ENCODE results near the gene RAD23B.
"Not testable (repeated sequence)": the region's sequence is repeated elsewhere in the genome, so short reads cannot be mapped to it uniquely, and the experiment has no call there.

Gene RAD23B

DNA sequence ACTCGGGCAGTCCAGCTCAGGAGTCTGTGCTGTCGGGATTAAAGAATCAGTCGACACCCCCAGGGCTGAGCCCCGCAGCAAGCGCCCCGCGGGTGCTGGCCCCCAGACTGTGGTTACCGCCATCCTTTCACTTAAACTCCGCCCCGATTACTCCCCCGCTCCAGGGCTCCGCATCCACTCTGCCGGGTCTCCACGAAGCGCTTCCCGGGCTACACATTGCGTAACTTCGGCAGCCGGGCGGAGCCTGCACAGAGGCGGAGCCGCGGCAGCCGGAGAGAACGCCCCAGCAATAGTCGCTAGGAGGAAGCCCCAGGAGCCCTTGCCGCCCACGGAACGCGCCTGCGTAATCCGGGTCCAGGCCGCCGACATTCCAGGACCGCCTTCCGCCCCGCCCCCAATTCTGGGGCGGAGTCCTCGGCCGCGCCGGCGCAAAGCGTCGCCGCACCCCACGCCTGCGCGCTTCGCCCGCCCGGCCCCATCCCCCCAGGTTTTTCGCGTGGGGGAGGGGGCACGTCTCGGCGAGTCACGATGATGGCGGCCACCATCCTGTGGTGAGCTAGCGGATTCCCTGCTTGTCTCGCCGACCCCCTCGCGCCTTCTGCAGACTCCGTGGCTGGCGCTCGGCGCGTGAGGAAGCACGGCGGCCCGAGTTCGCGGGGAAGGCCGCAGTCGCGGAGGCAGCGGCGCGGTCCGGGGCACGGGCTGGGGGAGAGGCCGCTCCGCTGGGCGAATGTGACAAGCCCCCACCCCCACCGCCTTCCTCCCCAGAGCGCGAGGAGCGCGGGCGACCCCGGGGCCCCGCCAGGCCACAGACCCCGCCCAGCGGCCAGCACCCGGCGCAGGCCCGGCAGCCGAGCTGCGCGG is at the start of gene RAD23B:
Gene RAD23B, plus strand, starts transcription at position 521 of the 864 bp plus-strand sequence. CDS start 351 bp downstream, outside the sequence.
- peak; percentile 98 for DNase-seq (ENCODE audit: low read depth)

DNA sequence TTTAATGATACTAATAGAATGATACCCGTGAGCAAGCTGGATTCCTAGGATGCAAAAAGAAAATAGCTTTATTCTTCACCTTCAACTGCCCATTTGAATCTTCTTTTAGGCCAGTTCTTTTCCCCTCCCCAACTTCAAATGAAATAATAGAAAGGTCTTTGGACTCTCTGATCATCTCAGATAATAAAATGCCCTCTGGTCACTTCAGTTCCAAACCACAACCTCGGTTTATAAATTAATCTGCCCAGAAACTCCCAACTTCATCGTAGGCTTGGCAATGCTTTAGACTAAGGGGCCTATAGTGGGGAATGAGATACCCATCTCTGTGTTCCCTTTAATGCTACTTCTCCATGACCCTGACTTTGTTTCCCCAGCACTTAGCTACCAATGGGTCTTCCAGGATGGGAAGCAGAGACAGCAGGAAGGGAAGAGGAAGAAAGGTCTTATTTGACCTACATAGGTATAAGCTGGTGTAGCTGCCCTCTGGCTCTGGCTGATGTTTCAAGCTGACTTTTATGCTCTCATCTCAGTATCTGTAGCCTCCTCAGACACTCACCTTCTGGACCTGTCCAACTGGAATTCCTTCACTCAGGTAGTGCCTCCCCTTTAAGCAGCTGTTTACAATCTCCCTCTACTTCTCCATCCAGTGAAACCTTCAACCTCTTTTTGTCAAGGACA is 47.2 kb upstream of the RAD23B start:
- DNase-seq (ENCODE audit: low read depth) = no peak

DNA sequence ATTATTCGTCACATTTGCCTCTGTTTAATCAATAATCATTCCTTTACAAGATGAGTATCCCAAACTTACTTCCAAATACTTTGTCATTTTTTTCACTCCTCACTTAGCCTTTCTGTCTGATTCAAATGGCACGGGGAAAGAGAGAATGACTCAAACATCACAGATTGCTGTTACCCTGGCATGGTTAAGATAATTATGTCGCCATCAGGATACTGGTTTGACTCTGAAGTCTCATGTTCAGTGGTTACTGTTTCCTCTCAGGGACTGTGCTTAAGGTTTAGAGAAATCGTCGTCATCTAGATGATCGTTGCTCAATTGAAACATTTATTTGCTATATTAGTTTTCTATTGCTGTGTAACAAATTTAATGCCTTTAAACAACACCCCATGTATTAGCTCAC is 45.2 kb upstream of the RAD23B start:
- DNase-seq (ENCODE audit: low read depth) = no peak

DNA sequence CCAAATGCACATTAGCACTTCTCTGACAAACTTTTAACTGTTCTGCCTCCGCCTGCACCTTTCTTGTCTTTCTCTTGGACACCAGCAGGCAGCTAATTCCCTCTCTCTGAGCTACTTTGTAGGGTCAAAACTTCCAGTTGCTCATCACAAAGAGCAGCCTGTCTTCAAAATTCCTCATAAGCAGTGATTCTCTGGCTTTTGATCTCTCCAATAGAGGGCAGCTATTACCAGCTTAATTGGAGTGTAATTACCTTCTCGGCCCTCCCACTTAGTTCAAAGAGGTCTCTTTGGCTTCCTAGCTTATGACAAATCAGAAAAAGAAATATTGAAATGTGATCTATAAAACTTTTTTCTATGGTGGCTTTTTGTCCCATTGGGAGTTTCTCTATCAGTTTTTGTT is 43.6 kb upstream of the RAD23B start:
- no peak for DNase-seq (ENCODE audit: low read depth)

DNA sequence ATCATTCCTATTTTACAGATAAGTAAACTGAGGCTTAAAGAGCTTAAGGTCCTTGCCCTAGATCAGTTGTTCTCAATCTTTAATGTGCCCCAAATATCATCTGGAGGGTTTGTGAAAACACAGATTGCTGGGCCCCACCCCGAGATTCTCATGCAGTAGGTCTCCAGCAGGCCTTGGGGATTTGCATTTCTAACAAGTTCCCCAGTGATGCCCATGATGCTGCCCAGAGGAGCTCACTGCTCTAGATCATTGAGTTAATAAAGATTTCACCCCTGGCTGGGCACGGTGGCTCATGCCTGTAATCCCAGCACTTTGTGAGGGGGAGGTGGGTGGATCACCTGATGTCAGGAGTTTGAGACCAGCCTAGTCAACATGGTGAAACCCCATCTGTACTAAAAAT is 42.8 kb upstream of the RAD23B start:
- DNase-seq (ENCODE audit: low read depth) = no peak

DNA sequence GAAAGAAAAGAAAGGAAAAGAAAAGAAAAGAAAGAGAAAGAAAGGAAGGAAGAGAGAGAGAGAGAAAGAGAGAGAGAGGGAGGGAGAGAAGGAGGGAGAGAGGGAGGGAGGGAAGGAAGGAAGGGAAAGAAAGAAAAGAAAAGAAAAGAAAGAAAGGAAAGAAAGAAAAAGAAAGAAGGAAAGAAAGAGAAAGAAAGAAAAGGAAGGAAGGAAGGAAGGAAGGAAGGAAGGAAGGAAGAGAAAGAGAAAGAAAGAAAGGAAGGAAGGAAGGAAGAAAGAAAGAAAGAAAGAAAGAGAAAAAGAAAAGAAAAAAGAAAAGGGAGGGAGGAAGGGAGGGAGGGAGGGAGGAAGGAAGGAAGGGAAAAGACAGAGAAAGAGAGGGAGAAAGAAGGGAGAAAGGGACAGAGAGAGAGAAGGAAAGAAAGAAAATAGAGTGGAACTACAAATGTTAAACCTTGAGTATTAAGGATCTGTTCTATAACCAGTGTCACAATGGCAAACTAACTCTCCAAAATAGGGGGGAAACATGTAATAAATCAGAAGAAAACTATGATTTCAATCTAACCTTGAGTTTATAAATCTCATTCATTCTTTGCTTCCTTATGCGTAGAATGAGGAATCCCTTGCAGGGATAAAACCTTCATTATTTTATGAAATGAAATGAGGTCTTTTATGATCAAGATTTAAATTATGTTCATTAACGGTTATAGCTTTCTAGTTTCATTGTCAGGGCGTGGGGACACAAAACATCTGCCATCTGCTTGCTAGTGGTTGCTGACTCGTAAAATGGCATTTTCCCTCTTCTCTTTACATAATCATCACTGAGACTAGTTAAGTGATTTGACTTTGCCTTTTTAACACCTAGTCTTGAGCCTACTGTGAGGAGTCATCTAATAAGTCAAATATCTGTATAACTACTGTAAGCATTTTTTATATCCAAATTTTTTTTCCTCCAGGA is 40.7 kb upstream of the RAD23B start:
- DNase-seq (ENCODE audit: low read depth) = no peak

DNA sequence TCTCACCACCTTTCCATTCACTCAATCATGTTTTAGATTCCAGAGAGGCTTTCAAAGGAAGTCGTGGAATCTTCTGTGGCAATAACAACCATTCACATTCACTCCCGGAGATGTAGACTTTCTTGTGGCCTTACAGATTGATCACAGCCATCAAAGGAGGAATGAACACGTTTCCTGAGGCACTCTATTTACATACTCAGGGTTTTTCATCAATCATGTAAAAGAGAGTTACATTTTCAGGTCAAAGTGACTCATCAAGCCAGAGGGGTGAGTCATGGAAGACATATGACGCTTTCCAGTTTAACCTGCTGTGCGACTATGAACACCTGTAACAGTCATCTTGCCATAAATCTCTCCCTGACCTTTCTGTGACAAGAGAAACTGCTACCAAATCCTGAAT is 39.3 kb upstream of the RAD23B start:
- DNase-seq (ENCODE audit: low read depth) = no peak

DNA sequence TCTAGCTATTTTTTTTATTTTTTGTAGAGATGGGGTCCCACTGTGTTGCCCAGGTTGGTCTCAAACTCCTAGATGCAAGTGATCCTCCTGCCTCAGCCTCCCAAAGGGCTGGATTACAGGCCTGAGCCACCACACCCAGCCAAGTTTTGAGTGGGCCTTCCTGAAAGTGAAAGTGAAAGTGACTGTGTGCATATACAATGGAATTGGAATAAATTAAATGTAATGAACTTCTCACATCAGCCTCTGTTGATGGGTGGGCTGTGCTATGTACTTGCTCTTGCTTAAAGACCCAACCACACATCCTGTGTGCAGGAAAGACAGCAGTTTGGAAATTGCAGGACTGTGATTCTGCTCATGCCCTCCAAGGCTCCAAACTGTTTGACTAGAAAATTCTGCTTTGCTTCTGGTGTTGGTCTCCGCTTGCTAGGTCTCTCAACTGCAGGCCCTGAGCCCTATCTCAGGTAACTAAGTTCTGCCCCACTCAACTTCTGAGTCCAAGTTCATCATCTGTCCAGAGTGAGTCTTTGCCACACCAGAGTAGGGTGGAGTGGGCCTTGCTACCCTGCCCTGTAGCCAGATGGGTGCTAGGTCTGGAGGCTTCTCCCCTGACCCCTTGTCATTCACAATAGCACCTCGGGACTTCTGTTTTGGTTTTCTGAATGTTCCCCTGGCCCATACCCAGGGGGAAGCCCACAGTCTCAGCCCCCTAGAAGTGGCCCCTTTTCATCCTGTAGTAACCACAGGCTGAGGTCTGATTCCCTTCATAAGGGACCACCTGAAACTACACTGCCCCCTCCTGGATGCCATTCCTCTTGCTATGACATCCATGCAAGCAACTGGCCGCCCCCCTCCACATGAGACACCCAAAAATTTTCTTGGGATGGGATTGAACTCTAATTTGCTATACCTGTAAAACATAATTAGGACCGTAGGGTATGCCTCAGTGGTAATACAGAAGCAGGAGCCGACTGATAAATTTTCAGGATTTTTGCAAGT is 36.5 kb upstream of the RAD23B start:
- no peak for DNase-seq (ENCODE audit: low read depth)

DNA sequence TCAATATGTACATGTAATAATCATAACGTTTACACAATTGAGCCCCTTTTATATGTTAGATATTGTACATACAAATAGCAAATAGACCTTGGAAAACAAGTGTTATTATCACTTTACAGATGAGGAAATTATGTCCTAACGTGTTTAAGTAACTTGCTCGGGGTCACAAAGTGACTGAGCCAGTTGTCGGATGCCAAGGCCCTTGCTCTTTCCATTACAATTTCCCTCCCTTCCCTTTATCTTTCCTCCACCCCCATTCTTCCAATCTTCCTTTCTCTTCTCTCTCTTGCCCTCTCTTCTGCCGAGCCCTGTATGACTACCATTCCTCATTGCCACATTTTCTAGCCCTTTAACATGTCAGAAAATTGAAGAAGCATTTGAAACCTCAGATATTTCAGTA is 34.4 kb upstream of the RAD23B start:
- no peak for DNase-seq (ENCODE audit: low read depth)

DNA sequence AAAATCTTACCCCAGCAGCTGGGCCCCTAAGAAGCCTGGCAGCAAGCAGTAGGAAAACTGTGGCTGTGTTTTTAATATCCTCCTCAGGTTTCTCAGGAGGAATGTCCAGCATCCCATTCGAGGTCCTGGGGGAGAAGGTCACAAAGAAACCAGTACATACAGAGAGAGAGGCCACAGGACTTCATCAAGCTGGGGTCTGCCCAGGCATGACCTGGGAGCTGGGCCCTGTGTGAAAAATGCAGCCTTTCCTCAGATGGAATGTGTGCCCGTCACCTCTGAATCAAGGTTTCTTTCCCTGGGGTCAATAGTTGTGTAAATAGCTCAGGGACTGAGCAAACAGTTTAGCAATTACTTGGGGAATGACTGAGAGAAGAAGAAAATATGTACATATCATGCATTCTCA is 33.9 kb upstream of the RAD23B start:
- DNase-seq (ENCODE audit: low read depth) = no peak

DNA sequence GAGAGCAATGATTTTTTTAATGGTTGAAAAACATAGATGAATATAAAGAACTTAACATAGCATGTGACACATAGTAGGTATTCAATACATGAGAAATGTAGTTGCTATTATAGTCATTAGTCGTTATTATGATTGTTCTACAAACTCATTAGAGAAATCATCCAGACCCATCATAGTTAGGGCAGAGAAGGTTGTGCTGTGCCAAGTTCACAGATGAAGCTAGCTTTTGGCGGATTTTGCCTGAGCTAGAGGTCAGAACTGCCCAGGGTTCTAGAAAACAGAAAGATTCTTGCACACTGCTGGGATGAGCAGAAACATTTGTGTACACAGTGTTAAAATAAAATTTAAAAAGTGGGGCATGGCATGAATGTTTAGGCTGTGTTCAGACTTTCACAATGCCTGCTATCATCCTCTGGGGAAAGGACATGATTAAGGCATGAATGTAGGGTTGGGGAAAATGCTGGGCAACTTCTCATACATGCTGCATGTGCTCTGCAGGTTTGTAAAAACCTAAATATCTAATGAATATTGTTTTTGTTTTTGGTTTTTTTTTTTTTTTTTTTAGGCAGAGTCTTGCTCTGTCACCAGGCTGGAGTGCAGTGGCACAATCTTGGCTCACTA is 33.3 kb upstream of the RAD23B start:
- no peak for DNase-seq (ENCODE audit: low read depth)

DNA sequence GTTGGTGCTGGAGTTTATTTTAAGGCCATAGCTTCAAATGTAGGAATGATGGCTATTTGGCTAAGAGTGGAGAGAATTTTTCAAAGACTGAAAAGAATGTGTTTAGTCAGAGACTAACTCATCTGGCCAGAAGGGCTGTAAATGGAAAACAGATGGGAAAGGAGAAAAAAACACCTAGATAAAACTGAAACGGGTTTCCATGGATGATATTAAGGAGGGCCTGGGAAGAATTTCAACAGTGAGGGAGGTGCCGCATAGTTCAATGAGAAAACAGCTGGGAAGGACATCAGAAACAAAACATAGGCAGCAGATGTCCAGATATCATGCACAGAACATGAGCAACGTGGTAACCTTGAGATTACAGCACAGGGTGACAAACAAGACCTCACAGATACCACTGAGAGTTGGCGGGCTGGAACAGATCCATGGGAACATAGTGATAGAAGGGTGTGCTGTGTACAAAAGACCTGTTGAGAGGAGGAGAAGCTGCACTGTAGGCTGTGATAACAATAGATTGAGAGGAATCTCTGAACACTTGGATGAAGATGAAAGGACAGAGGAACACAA is 31.2 kb upstream of the RAD23B start:
- peak; percentile 94 for DNase-seq (ENCODE audit: low read depth)

DNA sequence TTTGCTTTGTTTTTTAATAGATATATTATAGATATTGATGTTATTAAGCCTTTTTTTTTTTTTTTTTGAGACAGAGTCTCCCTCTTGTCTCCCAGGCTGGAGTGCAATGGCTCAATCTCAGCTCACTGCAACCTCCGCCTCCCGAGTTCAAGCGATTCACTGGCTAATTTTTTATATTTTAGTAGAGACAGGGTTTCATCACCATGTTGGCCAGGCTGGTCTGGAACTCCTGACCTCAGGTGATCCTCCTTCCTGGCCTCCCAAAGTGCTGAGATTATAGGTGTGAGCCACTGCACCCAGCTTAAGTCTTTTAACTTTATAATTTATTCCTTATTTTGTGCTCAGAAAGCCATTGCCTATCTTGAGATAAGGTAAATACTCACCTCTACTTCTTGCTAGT is 24.2 kb upstream of the RAD23B start:
- no peak for DNase-seq (ENCODE audit: low read depth)

DNA sequence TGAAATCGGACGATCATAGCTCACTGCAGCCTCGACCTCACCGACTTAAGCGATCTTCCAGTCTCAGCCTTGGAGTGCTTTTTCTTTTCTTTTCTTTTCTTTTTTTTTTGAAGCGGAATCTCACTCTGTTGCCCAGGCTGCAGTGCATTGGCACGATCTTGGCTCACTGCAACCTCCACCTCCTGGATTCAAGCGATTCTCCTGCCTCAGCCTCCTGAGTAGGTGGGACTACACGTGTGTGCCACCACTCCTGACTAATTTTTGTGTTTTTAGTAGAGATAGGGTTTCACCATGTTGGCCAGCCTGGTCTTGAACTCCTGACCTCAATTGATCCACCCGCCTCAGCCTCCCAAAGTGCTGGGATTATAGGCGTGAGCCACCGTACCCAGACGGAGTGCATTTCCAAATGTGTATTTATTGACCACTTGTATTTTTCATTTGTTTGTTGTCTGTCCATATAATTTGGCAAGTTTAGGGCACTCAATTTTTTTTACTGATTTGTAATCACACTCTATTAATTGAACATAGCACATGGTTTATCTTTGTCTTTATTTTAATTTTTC is 23.2 kb upstream of the RAD23B start:
- DNase-seq (ENCODE audit: low read depth) = not testable (repeated sequence)

DNA sequence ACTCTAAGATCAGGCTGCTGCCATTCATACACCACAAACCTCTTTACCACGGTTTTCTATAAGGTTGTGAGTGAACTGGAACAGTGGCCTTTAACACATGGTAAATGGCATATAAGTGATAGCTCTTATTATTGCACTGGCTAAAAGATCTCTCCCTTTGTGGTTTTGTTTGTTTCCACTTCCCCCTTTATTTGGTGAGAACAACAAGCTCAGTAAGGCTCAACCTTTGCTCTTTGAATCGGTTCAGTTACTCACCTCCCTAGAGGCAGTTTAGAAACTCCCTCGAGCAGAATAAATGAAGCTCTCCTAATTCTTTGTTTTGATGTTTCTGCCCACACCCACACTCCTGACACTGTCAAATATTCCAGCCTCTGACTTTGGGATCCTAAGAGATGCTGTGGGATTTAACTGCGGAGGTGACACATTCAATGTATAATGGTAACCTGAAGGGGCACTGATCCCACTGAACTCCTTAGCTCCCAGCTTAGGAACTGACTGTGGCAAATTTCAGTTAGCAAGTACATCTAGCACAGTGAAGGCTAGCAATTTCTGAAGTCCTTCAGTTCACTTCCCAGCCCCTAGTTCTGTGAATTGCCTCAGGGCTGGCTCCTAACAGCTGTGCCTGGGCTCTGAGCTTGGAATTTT is 22.5 kb upstream of the RAD23B start:
- DNase-seq (ENCODE audit: low read depth) = no peak

DNA sequence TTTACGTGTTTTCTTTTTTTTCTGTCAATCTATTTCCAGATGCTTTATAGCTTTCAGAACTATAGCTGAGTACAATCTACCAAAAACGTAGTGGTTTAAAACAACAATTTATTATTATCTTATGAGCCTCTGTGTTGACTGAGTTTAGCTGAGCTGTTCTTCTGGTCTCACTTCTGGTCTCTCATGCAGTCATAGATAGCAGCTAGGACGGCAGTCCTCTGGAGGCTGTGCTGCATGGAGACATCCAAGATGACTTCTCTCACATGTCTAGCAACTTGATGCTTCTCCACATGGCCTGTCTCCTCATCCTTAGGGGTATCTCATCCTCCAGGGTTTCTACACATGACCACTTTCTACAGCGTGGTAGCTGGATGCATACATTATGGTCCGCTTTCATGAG is 22.0 kb upstream of the RAD23B start:
- DNase-seq (ENCODE audit: low read depth) = no peak

DNA sequence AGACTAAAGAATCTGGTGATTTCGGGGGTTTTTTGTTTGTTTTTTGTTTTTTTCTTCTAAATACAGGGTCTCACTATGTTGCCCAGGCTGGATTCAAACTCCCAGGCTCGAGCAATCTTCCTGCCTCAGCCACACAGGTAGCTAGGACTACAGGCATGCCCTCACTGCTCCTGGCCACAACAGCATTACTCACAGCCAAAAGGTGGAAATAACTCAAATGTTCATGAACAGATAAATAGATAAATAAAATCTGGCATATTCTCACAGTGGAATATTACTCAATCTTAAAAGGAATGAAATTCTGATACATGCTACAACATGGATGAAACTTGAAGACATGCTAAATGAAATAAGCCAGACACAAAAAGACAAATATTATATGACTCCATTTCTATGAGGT is 19.8 kb upstream of the RAD23B start:
- no peak for DNase-seq (ENCODE audit: low read depth)

DNA sequence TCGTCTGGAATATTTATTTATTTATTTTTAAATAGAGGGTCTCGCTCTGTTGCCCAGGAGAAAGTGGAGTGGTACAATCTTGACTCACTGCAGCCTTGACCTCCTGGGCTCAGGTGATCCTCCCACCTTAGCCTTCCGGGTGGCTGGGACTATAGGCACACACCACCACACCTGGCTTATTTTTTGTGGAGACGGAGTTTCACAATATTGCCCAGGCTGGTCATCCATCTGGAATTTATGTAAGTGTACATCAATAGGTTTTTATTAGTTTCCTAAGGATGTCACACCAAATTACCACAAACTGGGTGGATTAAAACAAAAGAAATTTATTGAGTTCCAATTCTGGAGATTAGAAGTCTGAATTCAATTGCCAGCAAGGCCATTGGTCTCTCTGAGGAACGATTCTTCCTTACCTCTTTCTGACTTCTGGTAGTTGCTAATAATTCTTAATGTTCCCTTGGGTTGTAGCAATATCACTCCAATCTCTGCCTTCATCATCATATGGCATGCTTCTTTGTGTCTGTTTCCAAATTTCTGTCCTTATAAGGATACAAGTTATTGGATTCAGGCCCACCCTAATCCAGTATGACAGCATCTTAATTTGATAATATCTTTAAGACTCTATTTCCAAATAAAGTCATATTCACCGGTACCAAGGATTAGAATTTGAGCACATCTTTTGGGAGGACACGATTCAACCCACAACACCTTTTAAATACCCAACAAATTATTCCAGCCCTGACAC is 16.3 kb upstream of the RAD23B start:
- DNase-seq (ENCODE audit: low read depth) = no peak

DNA sequence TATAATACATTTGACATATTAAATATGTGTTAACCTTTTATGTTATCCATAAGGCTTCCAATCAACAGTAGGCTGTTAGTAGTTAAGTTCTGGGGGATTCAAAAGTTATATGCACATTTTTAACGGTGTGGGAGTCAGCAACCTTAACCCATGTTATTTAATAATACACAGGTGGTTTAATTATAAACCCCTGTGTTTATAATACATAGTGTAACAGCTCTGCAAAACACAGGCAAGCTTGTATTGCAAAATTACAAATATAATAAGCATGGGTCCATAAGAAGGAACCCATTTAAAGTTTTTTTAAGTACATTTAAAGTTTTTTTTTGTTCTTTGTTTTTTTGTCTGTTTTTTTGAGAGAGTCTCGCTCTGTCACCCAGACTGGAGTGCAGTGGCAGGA is 14.5 kb upstream of the RAD23B start:
- DNase-seq (ENCODE audit: low read depth) = no peak
